Esophagus squamous epithelium (tissue), 4 donors: Measurements from ENCODE around the gene ABCG2.

ENCODE experiments used
- POLR2A ChIP-seq, 4 donors: fragments of 450-650 bp; IDR thresholded peaks; one replicate each; pipeline ENCODE4 v1.6.1; 2017; ENCODE audit warnings: antibody characterized with exemption in 4 of 4, mild to moderate bottlenecking in 4 of 4, moderate library complexity in 3 of 4
- TF ChIP-seq, protein P1 (sequence below), 6 experiments: fragments of 450-650 bp in 4 of 6; fragments of 200-600 bp in 2 of 6; sonication (generic) in 2 of 6; IDR thresholded peaks; one replicate each; pipeline ENCODE4 v1.5.1; 2016 to 2019; ENCODE audit warnings: antibody characterized with exemption in 6 of 6, mild to moderate bottlenecking in 4 of 6, moderate library complexity in 4 of 6

DNA sequence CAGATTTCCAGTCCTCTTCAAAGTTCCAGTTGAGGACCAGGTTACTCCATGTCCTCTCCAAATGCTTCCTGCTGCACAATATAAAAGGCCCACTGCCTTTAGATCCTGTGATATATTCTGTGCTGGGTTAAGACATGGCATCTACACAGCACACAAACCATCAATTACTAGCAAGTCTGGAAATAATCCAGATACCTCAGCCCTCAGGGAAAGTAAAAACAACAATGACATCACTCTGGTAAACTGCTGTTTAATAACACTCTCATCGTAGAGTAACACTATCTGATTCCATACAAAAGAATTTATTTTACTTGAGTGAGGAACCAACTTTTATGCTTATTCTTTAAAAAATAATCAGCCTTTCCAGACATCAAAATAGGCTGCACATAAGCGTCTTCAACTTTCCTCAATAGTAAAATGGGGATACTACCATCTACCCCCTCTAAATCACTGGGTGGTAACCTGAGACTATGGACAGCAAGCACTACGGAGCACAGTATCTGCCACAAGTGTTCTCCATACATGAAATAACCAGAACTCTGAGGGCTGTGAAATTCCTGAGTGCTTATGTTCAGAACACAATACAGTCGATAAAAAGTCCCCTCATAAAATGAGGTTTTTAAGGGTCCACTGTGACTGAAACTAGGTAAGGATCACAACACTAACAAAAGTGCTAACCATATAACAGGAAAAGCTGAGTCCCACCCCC, 53.4 kb downstream of the ABCG2 start:
- TF ChIP-seq, protein P1, sequence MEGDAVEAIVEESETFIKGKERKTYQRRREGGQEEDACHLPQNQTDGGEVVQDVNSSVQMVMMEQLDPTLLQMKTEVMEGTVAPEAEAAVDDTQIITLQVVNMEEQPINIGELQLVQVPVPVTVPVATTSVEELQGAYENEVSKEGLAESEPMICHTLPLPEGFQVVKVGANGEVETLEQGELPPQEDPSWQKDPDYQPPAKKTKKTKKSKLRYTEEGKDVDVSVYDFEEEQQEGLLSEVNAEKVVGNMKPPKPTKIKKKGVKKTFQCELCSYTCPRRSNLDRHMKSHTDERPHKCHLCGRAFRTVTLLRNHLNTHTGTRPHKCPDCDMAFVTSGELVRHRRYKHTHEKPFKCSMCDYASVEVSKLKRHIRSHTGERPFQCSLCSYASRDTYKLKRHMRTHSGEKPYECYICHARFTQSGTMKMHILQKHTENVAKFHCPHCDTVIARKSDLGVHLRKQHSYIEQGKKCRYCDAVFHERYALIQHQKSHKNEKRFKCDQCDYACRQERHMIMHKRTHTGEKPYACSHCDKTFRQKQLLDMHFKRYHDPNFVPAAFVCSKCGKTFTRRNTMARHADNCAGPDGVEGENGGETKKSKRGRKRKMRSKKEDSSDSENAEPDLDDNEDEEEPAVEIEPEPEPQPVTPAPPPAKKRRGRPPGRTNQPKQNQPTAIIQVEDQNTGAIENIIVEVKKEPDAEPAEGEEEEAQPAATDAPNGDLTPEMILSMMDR (IDR thresholded peaks at IDR 0.05): no peak
- TF ChIP-seq POLR2A (IDR thresholded peaks at IDR 0.05): no peak
